Effector memory CD4-positive, alpha-beta T cell (primary cell): ENCODE data around the gene PLXNB2.

ENCODE experiments used
- DNase-seq, 3 donors: peaks; one replicate each; pipeline ENCODE4 v3.0.0-alpha.2; 2020
- H3K27ac ChIP-seq: 2 replicates; pipeline ENCODE4 v1.7.0; 2013; ENCODE audit warnings: mild to moderate bottlenecking, low read length, moderate library complexity; ENCODE audit not compliant: insufficient read depth, poor library complexity, severe bottlenecking
- H3K27me3 ChIP-seq: replicated peaks from 2 replicates; pipeline ENCODE4 v1.7.0; 2013; ENCODE audit warnings: mild to moderate bottlenecking, low read length; ENCODE audit not compliant: insufficient read depth, control insufficient read depth, poor library complexity, severe bottlenecking
- H3K36me3 ChIP-seq: 2 replicates; pipeline ENCODE4 v1.7.0; 2013; ENCODE audit warnings: mild to moderate bottlenecking, low read length, moderate library complexity; ENCODE audit not compliant: control insufficient read depth, insufficient read depth
- H3K4me1 ChIP-seq: 2 replicates; pipeline ENCODE4 v1.7.0; 2013; ENCODE audit warnings: low read length, mild to moderate bottlenecking; ENCODE audit not compliant: control insufficient read depth, insufficient read depth, poor library complexity, severe bottlenecking
- H3K4me3 ChIP-seq: 2 replicates; pipeline ENCODE4 v1.7.0; 2013; ENCODE audit warnings: low read length, low read depth, mild to moderate bottlenecking; ENCODE audit not compliant: insufficient read depth, poor library complexity, severe bottlenecking
- H3K9me3 ChIP-seq: 2 replicates; pipeline ENCODE4 v1.7.0; 2013; ENCODE audit warnings: mild to moderate bottlenecking, low read length, moderate library complexity; ENCODE audit not compliant: control insufficient read depth

Gene PLXNB2

DNA sequence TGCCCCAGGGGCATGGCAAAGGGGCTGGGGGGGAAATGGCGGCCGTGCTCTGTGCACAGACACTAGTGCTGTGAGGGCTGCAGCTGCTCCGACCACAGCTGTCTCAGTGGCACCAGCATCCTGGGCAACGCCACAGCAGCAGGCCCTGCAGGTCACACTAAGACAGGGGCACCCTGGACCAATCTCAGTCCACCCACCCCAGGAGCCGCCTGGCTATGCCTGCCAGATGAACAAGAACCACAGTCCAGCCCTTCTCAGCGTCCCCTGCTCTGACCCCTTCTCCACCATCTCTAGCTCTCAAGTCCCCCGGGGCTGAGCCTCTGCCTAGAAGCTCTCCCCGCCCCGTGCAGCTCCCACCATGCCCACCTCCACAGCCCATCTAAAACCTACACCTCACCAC is 79.1 kb downstream of the PLXNB2 start:
- no peak for DNase-seq
- no peaks in the 10 kb centered on the region for H3K4me1 ChIP-seq
- H3K27ac ChIP-seq, result no peak overlapping the region
- H3K9me3 ChIP-seq, result no peaks in the 10 kb centered on the region
- H3K27me3 ChIP-seq, result no peaks in the 10 kb centered on the region
- peaks cover 46% of the 10 kb centered on the region for H3K36me3 ChIP-seq
- H3K4me3 ChIP-seq, result no peak overlapping the region

DNA sequence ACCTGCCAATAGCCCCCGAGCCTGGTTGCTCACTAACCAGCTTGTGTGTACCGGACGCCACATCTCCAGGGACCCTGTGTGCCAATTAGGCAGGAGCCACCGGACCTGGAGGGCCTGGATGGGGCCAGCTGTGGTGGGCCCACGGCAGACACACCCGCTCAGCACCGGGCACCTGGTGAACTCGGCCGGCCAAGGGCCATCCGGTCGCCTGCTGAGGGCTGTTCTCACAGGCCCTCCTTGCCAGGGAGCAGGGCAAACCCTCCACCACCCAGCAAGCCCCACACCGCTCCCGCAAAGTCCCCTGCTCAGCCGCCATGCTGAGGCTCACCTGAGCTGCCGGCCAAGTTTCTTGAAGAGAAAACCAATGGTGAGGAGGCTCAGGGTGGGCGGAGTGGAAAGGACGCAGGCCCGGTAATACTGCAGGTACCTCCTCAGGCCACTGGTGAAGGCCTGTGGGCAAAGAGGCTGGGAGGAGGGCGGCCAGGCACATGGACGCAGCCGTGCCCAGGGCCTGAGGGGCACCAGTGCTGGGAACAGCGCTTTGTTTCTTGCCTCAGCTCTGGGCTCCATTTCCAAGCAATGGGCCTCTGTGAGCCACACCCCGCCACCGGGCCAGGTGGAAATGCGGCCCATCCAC is 79.7 kb downstream of the PLXNB2 start:
- Histone ChIP-seq H3K27me3 (no peaks in the 10 kb centered on the region), H3K4me1 (no peaks in the 10 kb centered on the region), H3K27ac (no peak overlapping the region), H3K9me3 (no peaks in the 10 kb centered on the region), H3K36me3 (peaks cover 48% of the 10 kb centered on the region), H3K4me3 (no peak overlapping the region)
- DNase-seq, result no peak

DNA sequence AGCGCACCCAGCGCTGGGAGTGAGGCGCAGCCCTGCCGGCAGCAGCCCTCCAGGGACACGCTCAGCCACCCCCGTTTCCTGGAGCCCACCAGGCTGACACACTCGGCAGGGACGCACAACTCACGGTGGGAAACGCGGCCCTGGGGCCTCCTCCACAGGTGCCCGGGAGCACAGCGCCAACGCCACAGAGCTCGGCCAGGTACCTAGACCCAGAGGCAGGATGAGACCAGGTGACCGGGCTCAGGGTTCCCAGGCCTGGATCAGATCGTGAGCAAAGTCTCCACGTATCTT is 80.6 kb downstream of the PLXNB2 start:
- no peak for DNase-seq
- no peak overlapping the region for H3K27ac ChIP-seq
- H3K4me1 ChIP-seq, result no peaks in the 10 kb centered on the region
- no peak overlapping the region for H3K4me3 ChIP-seq
- peaks cover 56% of the 10 kb centered on the region for H3K36me3 ChIP-seq
- H3K27me3 ChIP-seq, result no peaks in the 10 kb centered on the region
- no peaks in the 10 kb centered on the region for H3K9me3 ChIP-seq

DNA sequence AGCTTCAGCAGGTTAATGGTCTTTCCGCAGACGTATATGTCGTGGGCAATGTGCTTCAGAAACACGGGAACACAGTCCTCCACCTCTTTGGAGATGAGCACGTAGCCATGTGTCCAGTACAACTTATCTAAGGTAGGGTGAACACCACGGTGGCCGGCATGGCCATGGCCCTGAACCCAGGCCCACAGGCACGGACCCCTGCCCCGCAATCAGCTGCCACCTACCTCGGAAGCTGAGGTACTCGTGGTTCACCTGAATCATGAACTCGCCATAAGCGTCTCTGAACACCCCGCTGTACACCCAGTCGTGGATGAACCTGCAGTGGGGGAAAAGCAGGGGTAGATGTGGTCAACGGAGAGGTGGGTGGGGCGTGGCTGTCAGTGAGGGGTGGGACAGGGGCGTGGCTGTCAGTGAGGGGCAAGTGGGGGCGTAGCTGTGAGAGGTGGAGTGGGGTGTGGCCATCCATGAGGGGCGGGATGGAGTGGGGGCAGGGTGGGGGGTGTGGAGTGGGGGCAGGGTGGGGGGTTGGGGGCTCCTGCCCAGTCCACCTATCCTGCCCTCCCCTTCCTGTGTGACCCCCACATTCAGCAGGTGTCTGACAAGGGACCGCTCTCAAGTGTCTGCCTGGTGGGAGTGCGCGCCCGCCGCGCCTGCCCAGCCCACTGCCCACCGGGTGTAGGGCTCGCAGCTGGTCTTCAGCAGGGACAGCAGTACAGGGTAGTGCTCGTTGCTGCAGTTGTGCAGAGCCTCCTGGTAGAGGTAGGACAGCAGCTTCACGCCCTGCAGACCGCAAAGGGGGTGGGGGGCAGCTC is 81.2 kb downstream of the PLXNB2 start:
- H3K4me3 ChIP-seq, result no peak overlapping the region
- H3K36me3 ChIP-seq, result peaks cover 61% of the 10 kb centered on the region
- no peaks in the 10 kb centered on the region for H3K9me3 ChIP-seq
- H3K27ac ChIP-seq, result no peak overlapping the region
- H3K27me3 ChIP-seq, result no peaks in the 10 kb centered on the region
- no peak for DNase-seq
- H3K4me1 ChIP-seq, result no peaks in the 10 kb centered on the region

DNA sequence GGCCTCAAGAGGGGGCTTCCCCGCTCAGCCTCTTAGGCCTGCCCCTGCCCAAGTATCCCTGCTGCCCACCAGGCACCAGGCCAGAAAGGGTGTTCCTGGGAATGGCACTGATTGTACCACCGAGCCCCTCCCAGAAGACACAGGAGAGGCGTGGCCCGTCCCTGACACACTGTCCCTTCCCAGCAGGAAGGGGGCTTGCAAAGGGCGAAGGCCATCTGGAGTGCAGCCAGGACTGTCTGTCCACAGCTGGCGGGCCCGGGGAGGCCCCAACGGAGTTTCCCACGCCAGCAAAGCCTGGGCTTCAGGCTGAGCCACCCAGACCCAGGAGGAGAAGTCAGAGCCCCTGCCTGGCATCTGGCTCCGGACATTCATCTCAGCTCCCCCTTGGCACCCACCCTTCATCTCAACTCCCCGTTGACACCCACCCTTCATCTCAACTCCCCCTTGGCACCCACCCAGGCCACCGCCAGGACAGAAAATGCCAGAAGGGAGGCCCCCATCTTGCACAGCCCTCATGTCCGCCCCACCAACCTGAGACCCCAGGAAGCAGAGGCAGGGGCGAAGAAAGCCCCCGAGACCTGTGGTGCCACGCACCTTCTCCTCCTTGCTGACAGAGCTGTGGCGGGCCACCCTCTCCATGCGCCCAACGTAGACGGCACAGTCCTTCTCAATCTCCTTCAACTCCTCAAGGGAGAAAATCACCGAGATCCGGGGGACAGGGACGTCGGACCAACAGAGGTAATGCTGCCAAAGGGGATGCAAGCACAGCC is 82.1 kb downstream of the PLXNB2 start:
- Histone ChIP-seq H3K4me1 (no peaks in the 10 kb centered on the region), H3K27ac (no peak overlapping the region), H3K4me3 (no peak overlapping the region), H3K9me3 (no peaks in the 10 kb centered on the region), H3K27me3 (no peaks in the 10 kb centered on the region), H3K36me3 (peaks cover 70% of the 10 kb centered on the region)
- DNase-seq, result no peak
